Heart left ventricle (tissue), 16 donors: ENCODE results near the gene LAD1. TPM values are rescaled to one million over a fixed set of nuclear protein-coding genes. Genes with fewer than 3 reads are reported as not detected.

ENCODE experiments used
- ATAC-seq, 4 donors: fragments of 200-7000 bp; cut with Tn5 transposase; one replicate each; pipeline ENCODE4 v1.9.1; 2020 to 2022; ENCODE audit warnings: moderate library complexity in 4 of 4, mild to moderate bottlenecking in 3 of 4, moderate number of reproducible peaks in 1 of 4
- DNase-seq, 5 donors: peaks; one replicate each; pipeline ENCODE4 v3.0.0-alpha.2; 2020
- H3K27ac ChIP-seq, 12 donors: fragments of 200-600 bp; sonication (generic) in 4 of 12; one replicate each; pipeline versions ENCODE4 v1.5.0 to v1.8.0; 2016 to 2022; ENCODE audit warnings: mild to moderate bottlenecking in 2 of 12
- H3K27me3 ChIP-seq, 9 donors: fragments of 200-600 bp; sonication (generic) in 2 of 9; one replicate each; pipeline versions ENCODE4 v1.5.1 to v1.8.0; 2016 to 2022; ENCODE audit warnings: mild to moderate bottlenecking in 3 of 9
- H3K36me3 ChIP-seq, 9 donors: fragments of 200-600 bp; sonication (generic) in 2 of 9; one replicate each; pipeline versions ENCODE4 v1.5.0 to v1.8.0; 2018 to 2022; ENCODE audit warnings: mild to moderate bottlenecking in 2 of 9
- H3K4me1 ChIP-seq, 12 donors: fragments of 200-600 bp; sonication (generic) in 4 of 12; one replicate each; pipeline versions ENCODE4 v1.5.0 to v1.8.0; 2016 to 2022; ENCODE audit warnings: mild to moderate bottlenecking in 3 of 12
- H3K4me3 ChIP-seq, 12 donors: fragments of 200-600 bp; sonication (generic) in 4 of 12; one replicate each; pipeline versions ENCODE4 v1.5.0 to v1.8.0; 2017 to 2022; ENCODE audit warnings: mild to moderate bottlenecking in 9 of 12, moderate library complexity in 4 of 12
- H3K9me3 ChIP-seq, 12 donors: fragments of 200-600 bp; sonication (generic) in 4 of 12; one replicate each; pipeline versions ENCODE4 v1.5.0 to v1.8.0; 2016 to 2022; ENCODE audit warnings: mild to moderate bottlenecking in 1 of 12
- POLR2A ChIP-seq, 2 donors: fragments of 450-650 bp; IDR thresholded peaks; one replicate each; pipeline ENCODE4 v1.6.1; 2017; ENCODE audit warnings: antibody characterized with exemption in 2 of 2, mild to moderate bottlenecking in 2 of 2, moderate library complexity in 2 of 2
- WGBS, 4 donors: extraction: QIAGEN DNeasy Blood & Tissue Kit in 2 of 4; methylation state at CpG; one replicate each; pipeline versions ENCODE4 v1.1.5 to v1.1.7; 2013 to 2018; 5-methylcytosine and 5-hydroxymethylcytosine counted together
- intact Hi-C, 10 donors: fragments of 100-400 bp; cut with DNase I; formaldehyde crosslinking; loops; one replicate each; pipeline versions ENCODE4 v1.11.1 to v1.14.2; 2022
- polyA plus RNA-seq, 2 donors: library from polyadenylated mRNA; stranded (reverse); fragments of 200-250 nt; gene quantifications; one replicate each; pipeline ENCODE4 v1.2.3, GENCODE V29; 2013
- total RNA-seq, 9 donors: library from RNA; depleted of rRNA in 2 of 9; stranded (reverse); fragments of >200 nt in 2 of 9; fragmentation: NEBNext Ultra II Directional in 3 of 9; extraction: Animal tissue kit (Norgen Biotek cat#: 25700) in 3 of 9; gene quantifications; one replicate each; pipeline versions ENCODE4 v1.1.0 to v1.2.4, GENCODE V29; 2016 to 2023
- TF ChIP-seq, protein P1 (sequence below), 12 donors: fragments of 200-600 bp; sonication (generic) in 4 of 12; IDR thresholded peaks; one replicate each; pipeline versions ENCODE4 v1.5.0 to v1.8.0; 2018 to 2022; ENCODE audit warnings: antibody characterized with exemption in 12 of 12, mild to moderate bottlenecking in 5 of 12
- donor health status: ischemic (EF 13 %, LVEDD 7.1; RV severe dilation, severe dysfunction).
- donor health status: healthy with polysubstance abuse.
- donor health status: DM: no; HTN: yes; CAD: no.
- donor health status: DM: no; HTN: no; CAD: no.
- donor health status: ischemic (EF 25% LVEDD 6.9; RV normal size, moderate dysfunction).
- donor health status: ischemic (EF 25% LVEDD 5.7; RV mildly dilated, moderate dysfunction).
- donor health status: healthy.
- donor health status: DM: yes; HTN: yes; CAD: no.
- donor health status: ischemic (EF 35%, LVEDD 5.7; RV mildly dilated, moderate dysfunction).
- donor health status: nonischemic (EF 11% LVEDD 7.7; RV severe dilation, severe dysfunction).
- donor health status: DM: yes; HTN: yes; CAD: no.
- donor health status: PGD.
- donor health status: ischemic (EF 29% LVEDD 5.4; RV normal size, mild dysfunction).
- donor health status: nonischemic (EF 23%, LVEDD 6.1; RV moderate dilation, normal function).

The LAD1 gene
- total and polyA plus RNA-seq, 11 donors: 2.0 to 99.2 (median 6.9) TPM

DNA sequence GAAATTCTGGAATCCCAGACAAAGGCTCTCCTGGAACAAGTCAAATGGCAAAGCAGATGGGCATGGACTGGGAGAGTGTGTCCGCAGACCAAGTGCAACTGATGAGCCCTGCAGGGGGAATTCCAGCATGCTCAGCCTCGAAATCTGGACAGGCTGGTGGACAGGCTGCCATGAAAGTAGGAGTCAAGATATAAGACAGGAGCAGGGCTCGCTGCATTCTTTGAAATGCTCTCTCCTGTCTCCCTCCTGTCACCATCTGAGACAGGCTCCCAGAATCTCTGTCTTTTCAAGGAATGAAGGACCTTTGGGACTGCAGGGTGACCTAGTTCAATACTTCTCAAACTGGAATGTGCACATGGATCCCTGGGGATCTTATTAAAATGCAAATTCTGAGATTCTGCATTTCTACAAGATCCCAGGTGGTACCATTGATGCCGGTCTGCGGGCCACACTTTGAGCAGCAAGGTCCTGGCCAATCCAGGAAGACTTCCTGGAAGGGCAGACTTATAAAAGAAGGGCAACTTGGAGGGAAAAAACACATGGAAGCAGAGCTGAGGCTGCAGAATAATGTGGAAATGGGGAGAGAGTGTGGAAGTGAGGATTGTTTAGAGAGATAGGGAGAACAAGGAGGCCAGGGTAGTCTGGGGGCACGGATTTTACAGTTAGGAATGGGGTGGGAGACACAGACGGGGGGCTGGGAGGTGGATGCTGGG lies 51.5 kb downstream of the LAD1 start:
- Histone ChIP-seq H3K4me1 (peaks cover 0 to 13% (median 0%) of the 10 kb centered on the region in 12 donors), H3K27me3 (no peaks in the 10 kb centered on the region), H3K4me3 (no peak overlapping the region), H3K36me3 (no peaks in the 10 kb centered on the region), H3K9me3 (no peaks in the 10 kb centered on the region), H3K27ac (no peak overlapping the region)
- TF ChIP-seq, protein P1, sequence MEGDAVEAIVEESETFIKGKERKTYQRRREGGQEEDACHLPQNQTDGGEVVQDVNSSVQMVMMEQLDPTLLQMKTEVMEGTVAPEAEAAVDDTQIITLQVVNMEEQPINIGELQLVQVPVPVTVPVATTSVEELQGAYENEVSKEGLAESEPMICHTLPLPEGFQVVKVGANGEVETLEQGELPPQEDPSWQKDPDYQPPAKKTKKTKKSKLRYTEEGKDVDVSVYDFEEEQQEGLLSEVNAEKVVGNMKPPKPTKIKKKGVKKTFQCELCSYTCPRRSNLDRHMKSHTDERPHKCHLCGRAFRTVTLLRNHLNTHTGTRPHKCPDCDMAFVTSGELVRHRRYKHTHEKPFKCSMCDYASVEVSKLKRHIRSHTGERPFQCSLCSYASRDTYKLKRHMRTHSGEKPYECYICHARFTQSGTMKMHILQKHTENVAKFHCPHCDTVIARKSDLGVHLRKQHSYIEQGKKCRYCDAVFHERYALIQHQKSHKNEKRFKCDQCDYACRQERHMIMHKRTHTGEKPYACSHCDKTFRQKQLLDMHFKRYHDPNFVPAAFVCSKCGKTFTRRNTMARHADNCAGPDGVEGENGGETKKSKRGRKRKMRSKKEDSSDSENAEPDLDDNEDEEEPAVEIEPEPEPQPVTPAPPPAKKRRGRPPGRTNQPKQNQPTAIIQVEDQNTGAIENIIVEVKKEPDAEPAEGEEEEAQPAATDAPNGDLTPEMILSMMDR (IDR thresholded peaks at IDR 0.05): no peak
- TF ChIP-seq POLR2A (IDR thresholded peaks at IDR 0.05): no peak
- no peak for ATAC-seq
- intact Hi-C loops: loop anchor here in 8 of 10 donors (1.0 to 5.0 kb wide), 9 partner anchors 35 to 165 kb away; no protein-coding TSS in a partner anchor
- WGBS, 4 donors: 37 to 47% (median 38%) methylated on average over 7 of the region's 7 CpGs
- peak in 3 of 5 donors; percentile 8 to 19 (median 15) for DNase-seq

DNA sequence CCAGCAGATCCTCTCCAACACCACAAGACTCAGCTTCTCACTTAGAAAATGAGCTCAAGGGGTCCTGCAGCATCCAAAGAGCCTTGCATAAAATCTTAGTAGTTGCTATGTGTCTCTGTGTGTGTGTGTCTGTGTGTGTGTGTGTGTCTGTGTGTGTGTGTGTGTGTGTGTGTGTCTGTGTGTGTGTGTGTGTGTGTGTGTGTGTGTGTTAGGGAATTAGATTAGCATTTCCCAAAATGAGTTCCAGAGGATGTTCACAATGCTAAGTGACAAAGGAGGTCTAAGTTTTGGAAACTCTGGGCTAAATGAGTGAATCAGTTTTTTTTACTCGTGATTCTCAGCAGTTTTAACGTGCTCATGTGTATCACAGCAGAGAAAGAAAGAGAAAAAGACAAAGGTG lies 52.1 kb downstream of the LAD1 start:
- DNase-seq (no peak), ATAC-seq (peak in 1 of 4 donors; percentile 2)
- H3K9me3 ChIP-seq: peaks cover 0 to 3% (median 0%) of the 10 kb centered on the region in 12 donors
- intact Hi-C loops: loop anchor here in 8 of 10 donors (1.0 to 5.0 kb wide), 9 partner anchors 35 to 165 kb away; no protein-coding TSS in a partner anchor
- WGBS, 4 donors: 20 to 57% (median 49%) methylated on average over 2 of the region's 2 CpGs
- H3K4me1 ChIP-seq: peaks cover 0 to 13% (median 0%) of the 10 kb centered on the region in 12 donors
- no peaks in the 10 kb centered on the region for H3K36me3 ChIP-seq
- TF ChIP-seq, protein P1 (IDR thresholded peaks at IDR 0.05): no peak
- TF ChIP-seq POLR2A (IDR thresholded peaks at IDR 0.05): no peak
- no peak overlapping the region for H3K4me3 ChIP-seq
- H3K27ac ChIP-seq: no peak overlapping the region
- no peaks in the 10 kb centered on the region for H3K27me3 ChIP-seq

DNA sequence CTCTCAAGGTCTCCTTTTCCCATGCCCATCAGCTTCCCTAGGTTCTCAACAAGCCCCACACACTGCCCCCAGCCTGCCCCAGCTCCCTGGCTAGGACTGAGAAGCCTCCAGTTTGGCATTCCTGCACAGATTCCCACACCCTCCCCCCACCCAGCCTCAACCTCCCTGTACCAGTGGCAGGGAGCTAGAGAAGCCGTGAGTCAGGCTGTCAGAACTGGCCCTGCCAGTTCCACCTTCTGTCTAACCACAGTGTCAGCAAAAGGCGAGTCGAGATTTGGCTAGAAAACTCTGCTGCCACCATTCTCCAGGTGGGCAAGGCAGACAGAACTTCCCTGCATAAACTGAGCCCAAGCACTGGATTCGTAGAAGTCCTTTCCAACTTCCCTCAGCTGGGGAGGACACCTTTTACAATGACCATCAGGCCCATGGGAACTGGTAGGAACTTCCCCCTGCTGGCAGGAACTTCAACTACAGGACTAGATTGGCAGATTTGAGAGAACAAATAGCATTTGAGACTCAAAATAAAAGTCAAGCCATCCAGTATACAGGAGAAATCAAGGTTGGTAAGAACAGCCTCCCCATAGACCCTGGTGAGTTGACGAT lies 52.7 kb downstream of the LAD1 start:
- ATAC-seq: peak in 3 of 4 donors; percentile 17 to 56 (median 38)

More for the DNA sequence above, 52.7 kb downstream of the LAD1 start:
- no peaks in the 10 kb centered on the region for H3K36me3 ChIP-seq
- TF ChIP-seq, protein P1 (IDR thresholded peaks at IDR 0.05): peak; percentile 44 to 77 (median 60)
- TF ChIP-seq POLR2A (IDR thresholded peaks at IDR 0.05): no peak
- no peak overlapping the region for H3K4me3 ChIP-seq
- H3K27ac ChIP-seq: no peak overlapping the region
- intact Hi-C loops: loop anchor here in 8 of 10 donors (1.0 to 5.0 kb wide), 9 partner anchors 34 to 166 kb away; no protein-coding TSS in a partner anchor
- H3K27me3 ChIP-seq: no peaks in the 10 kb centered on the region
- peak in 3 of 5 donors; percentile 40 to 46 (median 41) for DNase-seq
- peaks cover 0 to 13% (median 0%) of the 10 kb centered on the region in 12 donors for H3K4me1 ChIP-seq
- WGBS, 4 donors: 48 to 62% (median 58%) methylated on average over 5 of the region's 5 CpGs
- peaks cover 0 to 8% (median 0%) of the 10 kb centered on the region in 12 donors for H3K9me3 ChIP-seq
